Panc1 (cell line): ENCODE data around the gene JAML. TPM values are rescaled to one million over a fixed set of nuclear protein-coding genes. Genes with fewer than 3 reads are reported as not detected.

ENCODE experiments used
- ATAC-seq: fragments of 200-7000 bp; cut with Tn5 transposase; 2 replicates; pipeline ENCODE4 v1.9.1; 2020; ENCODE audit warnings: mild to moderate bottlenecking, moderate library complexity
- BruUV-seq: library from RNA; stranded (reverse); fragments of 400-500 nt; replicated peaks from 2 replicates; lab custom pipeline; 2021; lab: Mats Ljungman, UMichigan
- CTCF ChIA-PET: fragments of 300-600 bp; sonication (Branson Sonifier 250); formaldehyde crosslinking; loops from one replicate; lab custom pipeline; 2022; ENCODE audit warnings: antibody characterized with exemption; lab: Charles Lee
- POLR2A ChIA-PET: fragments of 300-600 bp; sonication (Branson Sonifier 250); formaldehyde crosslinking; loops from one replicate; lab custom pipeline; 2022; ENCODE audit warnings: antibody characterized with exemption; lab: Charles Lee
- DNase-seq: peaks from one replicate; pipeline ENCODE4 v3.0.0-alpha.2; 2010; ENCODE audit warnings: low read depth, low spot score
- H3K27ac ChIP-seq: 2 replicates; pipeline ENCODE4 v1.5.1; 2011; ENCODE audit warnings: mild to moderate bottlenecking, low read length, inconsistent platforms
- H3K27me3 ChIP-seq: fragments of 200-500 bp; sonication (Bioruptor generic); 2 replicates; pipeline ENCODE4 v1.6.0; 2014; ENCODE audit warnings: low read length, inconsistent platforms; ENCODE audit not compliant: control insufficient read depth, insufficient read depth
- H3K36me3 ChIP-seq: fragments of 200-500 bp; sonication (Bioruptor generic); 2 replicates; pipeline ENCODE4 v1.5.1; 2014; ENCODE audit warnings: inconsistent platforms, mild to moderate bottlenecking, low read length, moderate library complexity; ENCODE audit not compliant: control insufficient read depth, insufficient read depth
- H3K4me1 ChIP-seq: 2 replicates; pipeline ENCODE4 v1.5.1; 2011; ENCODE audit warnings: inconsistent platforms, mild to moderate bottlenecking, low read length, moderate library complexity; ENCODE audit not compliant: control insufficient read depth, insufficient read depth
- H3K4me3 ChIP-seq, 2 experiments: 2 replicates each; pipeline ENCODE4 v1.5.1; 2011 to 2012; ENCODE audit warnings: low read depth in 2 of 2, low read length in 2 of 2, mild to moderate bottlenecking in 2 of 2, inconsistent platforms in 1 of 2, moderate library complexity in 1 of 2
- H3K9me3 ChIP-seq: fragments of 200-500 bp; sonication (Bioruptor generic); 2 replicates; pipeline ENCODE4 v1.5.1; 2014; ENCODE audit warnings: low read depth, mild to moderate bottlenecking, inconsistent platforms, low read length, moderate library complexity; ENCODE audit not compliant: control insufficient read depth, insufficient read depth
- POLR2AphosphoS5 ChIP-seq: IDR thresholded peaks from 2 replicates; pipeline ENCODE4 v1.6.1; 2012; ENCODE audit warnings: mild to moderate bottlenecking, low read depth, low read length, moderate library complexity
- SIN3A ChIP-seq: IDR thresholded peaks from 2 replicates; pipeline ENCODE4 v1.6.1; 2012; ENCODE audit warnings: low read depth, mild to moderate bottlenecking, low read length, moderate library complexity, borderline replicate concordance; ENCODE audit not compliant: insufficient read depth
- TCF7L2 ChIP-seq: IDR thresholded peaks from 2 replicates; pipeline ENCODE4 v1.6.1; 2011; ENCODE audit warnings: mild to moderate bottlenecking, low read depth, low read length, inconsistent platforms
- in situ Hi-C: cut with HindIII; loops from 2 replicates; pipeline ENCODE4 v1.10.0; 2016; ENCODE audit warnings: low sequenced_read_pairs, low pct_unique_long_range_greater_than_20kb
- intact Hi-C: fragments of 100-400 bp; cut with micrococcal nuclease; formaldehyde crosslinking; loops from one replicate; pipeline ENCODE4 v1.10.0; 2022; ENCODE audit not compliant: unreplicated experiment
- total RNA-seq: library from RNA; stranded (reverse); gene quantifications from one replicate; pipeline ENCODE4 v1.2.1, GENCODE V29; 2021; ENCODE audit not compliant: unreplicated experiment
- TF ChIP-seq, protein P1 (sequence below), 2 experiments: IDR thresholded peaks; 2 replicates each; pipeline ENCODE4 v1.6.1; 2011 to 2012; ENCODE audit warnings: low read depth in 2 of 2, control low read depth in 1 of 2, low read length in 1 of 2, mild to moderate bottlenecking in 1 of 2, moderate library complexity in 1 of 2; ENCODE audit not compliant: insufficient read depth in 1 of 2
- TF ChIP-seq, protein P2 (sequence below): fragments of 450-650 bp; IDR thresholded peaks from 2 replicates; pipeline ENCODE4 v1.5.1; 2017; ENCODE audit warnings: mild to moderate bottlenecking

The JAML gene
- total RNA-seq, 1 experiment from 2014 or later, result 0.39 TPM

DNA sequence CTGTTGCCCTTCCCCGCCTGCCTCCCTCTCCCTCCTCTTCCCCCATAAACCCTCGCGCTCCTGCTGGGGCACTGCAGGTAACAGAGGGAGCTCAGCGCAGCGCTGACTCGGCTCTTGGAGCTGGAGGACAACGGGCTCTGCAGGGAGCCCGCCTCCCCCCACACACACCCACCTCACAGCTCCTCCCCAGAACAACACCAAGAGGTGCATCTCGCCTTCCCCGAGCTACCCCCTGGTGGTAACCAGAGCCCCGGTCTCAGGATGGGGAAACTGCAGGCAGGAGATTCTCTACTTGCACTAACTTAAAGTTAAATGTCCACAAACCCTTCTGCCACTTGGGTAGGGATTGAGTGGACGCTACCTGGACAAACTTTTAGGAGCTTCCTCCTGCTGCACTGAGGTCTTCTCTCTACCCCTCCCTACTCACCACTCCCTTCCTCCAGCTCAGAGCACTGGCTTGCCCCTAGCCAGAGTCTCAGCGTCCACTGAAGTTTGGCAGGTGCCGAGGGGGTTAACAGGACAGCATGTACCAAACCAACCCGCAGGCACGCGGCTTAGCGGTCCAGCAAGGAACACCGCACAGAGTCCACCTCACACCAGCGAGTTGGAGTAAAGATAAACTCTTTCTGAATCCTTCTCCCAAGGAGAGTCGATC is 68.2 kb downstream of the JAML start:
- Histone ChIP-seq H3K4me1 (peaks cover 4% of the 10 kb centered on the region), H3K36me3 (no peaks in the 10 kb centered on the region), H3K27me3 (peaks cover 45% of the 10 kb centered on the region), H3K4me3 (no peak overlapping the region), H3K27ac (no peak overlapping the region), H3K9me3 (no peaks in the 10 kb centered on the region)
- no peak for TF ChIP-seq TCF7L2
- CTCF ChIA-PET, result interaction anchor here (0.6 to 1.4 kb wide), 6 partner anchors 10 to 391 kb away, joined by 3 to 14 read pairs (median 4); no protein-coding TSS in a partner anchor
- no TSS peak for BruUV-seq
- DNase-seq (no peak), ATAC-seq (no peak)
- POLR2A ChIA-PET, result interaction anchor here (0.5 to 0.6 kb wide), 2 partner anchors 95 to 209 kb away, joined by 3 to 4 read pairs; no protein-coding TSS in a partner anchor
- in situ Hi-C loops, result no loop called here
- intact Hi-C loops, result no loop called here

DNA sequence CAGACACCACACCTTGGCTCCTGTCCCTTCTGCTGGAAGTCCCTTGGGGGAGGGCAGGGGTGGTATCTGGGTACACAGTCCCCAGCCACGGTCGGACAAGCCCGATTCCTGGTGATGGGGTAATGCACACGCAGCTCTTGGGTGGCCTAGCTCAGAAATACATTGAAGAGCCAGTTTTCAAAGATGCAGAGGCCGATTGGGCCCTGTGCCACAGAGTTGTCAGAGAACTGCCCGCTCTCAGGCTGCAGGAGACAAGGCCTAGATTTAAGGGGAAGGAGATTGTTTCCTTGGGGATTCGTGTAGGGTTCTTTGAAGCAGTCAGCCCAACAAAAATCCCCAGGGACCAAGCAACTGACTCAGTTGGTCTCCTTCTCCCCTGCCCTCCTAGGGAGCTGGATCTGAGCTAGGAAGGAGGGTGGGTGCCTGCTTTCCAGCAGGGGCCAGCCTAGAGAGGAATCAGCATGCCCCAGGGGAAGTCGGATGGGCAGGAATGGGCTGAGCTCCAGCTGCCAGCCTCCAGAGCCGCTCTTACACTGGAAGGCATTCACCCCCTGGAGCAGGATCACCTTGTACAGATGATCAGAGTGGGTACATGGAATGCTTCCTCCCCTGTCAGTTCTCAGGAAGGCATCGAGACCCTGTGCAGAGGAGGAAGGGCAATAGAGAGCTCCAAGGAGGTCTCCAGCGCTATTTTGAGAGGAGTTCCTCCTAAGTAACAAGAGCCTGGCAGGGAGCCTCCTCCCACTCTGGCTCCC is 68.9 kb downstream of the JAML start:
- Histone ChIP-seq H3K4me1 (peaks cover 4% of the 10 kb centered on the region), H3K27me3 (peaks cover 42% of the 10 kb centered on the region), H3K27ac (no peak overlapping the region), H3K36me3 (no peaks in the 10 kb centered on the region), H3K4me3 (no peak overlapping the region), H3K9me3 (no peaks in the 10 kb centered on the region)
- in situ Hi-C loops (no loop called here), intact Hi-C loops (no loop called here)
- no peak for ATAC-seq
- ChIA-PET CTCF (interaction anchor here (0.6 to 1.4 kb wide), 3 partner anchors 10 to 392 kb away, joined by 4 to 14 read pairs (median 7); no protein-coding TSS in a partner anchor), POLR2A (interaction anchor here (0.5 kb wide), 1 partner anchor 210 kb away, joined by 4 read pairs; no protein-coding TSS in a partner anchor)
- DNase-seq, result no peak
- BruUV-seq, result no TSS peak
- no peak for TF ChIP-seq POLR2AphosphoS5
- TF ChIP-seq, protein P1, sequence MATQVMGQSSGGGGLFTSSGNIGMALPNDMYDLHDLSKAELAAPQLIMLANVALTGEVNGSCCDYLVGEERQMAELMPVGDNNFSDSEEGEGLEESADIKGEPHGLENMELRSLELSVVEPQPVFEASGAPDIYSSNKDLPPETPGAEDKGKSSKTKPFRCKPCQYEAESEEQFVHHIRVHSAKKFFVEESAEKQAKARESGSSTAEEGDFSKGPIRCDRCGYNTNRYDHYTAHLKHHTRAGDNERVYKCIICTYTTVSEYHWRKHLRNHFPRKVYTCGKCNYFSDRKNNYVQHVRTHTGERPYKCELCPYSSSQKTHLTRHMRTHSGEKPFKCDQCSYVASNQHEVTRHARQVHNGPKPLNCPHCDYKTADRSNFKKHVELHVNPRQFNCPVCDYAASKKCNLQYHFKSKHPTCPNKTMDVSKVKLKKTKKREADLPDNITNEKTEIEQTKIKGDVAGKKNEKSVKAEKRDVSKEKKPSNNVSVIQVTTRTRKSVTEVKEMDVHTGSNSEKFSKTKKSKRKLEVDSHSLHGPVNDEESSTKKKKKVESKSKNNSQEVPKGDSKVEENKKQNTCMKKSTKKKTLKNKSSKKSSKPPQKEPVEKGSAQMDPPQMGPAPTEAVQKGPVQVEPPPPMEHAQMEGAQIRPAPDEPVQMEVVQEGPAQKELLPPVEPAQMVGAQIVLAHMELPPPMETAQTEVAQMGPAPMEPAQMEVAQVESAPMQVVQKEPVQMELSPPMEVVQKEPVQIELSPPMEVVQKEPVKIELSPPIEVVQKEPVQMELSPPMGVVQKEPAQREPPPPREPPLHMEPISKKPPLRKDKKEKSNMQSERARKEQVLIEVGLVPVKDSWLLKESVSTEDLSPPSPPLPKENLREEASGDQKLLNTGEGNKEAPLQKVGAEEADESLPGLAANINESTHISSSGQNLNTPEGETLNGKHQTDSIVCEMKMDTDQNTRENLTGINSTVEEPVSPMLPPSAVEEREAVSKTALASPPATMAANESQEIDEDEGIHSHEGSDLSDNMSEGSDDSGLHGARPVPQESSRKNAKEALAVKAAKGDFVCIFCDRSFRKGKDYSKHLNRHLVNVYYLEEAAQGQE (IDR thresholded peaks at IDR 0.05; ENCODE audit: insufficient read depth in 1 of 2, low read depth in 2 of 2, low read length in 1 of 2), result no peak
- no peak for TF ChIP-seq TCF7L2
- no peak for TF ChIP-seq SIN3A
- TF ChIP-seq, protein P2, sequence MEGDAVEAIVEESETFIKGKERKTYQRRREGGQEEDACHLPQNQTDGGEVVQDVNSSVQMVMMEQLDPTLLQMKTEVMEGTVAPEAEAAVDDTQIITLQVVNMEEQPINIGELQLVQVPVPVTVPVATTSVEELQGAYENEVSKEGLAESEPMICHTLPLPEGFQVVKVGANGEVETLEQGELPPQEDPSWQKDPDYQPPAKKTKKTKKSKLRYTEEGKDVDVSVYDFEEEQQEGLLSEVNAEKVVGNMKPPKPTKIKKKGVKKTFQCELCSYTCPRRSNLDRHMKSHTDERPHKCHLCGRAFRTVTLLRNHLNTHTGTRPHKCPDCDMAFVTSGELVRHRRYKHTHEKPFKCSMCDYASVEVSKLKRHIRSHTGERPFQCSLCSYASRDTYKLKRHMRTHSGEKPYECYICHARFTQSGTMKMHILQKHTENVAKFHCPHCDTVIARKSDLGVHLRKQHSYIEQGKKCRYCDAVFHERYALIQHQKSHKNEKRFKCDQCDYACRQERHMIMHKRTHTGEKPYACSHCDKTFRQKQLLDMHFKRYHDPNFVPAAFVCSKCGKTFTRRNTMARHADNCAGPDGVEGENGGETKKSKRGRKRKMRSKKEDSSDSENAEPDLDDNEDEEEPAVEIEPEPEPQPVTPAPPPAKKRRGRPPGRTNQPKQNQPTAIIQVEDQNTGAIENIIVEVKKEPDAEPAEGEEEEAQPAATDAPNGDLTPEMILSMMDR, result no peak
